Activated CD4-positive, alpha-beta T cell treated with anti-CD3 and anti-CD28 coated beads, Interleukin-10, Interleukin-2, amounts not matched to agents 100 ng/mL and 50 ng/mL, durations not matched to agents 16 hours and 8 hours (primary cell): ENCODE data around the gene ZNF579.
"Not testable (repeated sequence)": the region's sequence is repeated elsewhere in the genome, so short reads cannot be mapped to it uniquely, and the experiment has no call there.

Experiments used
- DNase-seq: peaks from one replicate; pipeline ENCODE4 v3.0.0-alpha.2; 2020

The ZNF579 gene

DNA sequence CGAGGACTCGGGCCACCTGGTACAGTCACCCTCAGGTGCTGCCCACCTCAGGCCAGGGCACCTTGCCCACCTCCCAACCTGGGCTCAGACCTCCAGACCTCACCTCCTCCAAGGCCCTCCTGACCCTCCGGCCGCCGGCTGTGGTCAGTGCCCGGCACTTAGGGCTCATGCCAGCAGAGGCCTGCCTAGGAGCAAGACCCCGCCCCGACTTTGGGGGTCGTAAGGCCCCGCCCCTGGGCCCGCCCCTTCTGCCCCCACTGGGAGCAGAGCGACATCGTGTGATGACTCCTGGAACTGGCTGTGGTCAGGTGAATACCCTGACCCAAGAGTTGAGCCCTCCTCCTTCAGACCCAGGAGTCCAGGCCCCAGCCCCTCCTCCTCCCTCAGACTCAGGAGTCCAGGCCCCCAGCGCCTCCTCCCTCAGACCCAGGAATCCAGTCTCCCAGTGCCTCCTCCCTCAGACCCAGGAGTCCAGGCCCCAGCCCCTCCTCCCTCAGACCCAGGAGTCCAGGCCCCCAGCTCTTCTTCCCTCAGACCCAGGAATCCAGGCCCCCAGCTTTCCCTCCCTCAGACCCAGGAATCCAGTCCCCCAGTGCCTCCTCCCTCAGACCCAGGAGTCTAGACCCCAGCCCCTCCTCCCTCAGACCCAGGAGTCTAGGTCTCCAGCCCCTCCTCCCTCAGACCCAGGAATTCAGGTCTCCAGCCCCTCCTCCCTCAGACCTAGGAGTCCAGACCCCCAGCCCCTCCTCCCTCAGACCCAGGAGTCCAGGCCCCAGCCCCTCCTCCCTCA lies 43.5 kb downstream of the ZNF579 start, which contains the start of gene SBK2:
Gene SBK2 (minus strand): TSS at position 183 of the 790 bp plus-strand sequence. CDS start 839 bp downstream, outside the sequence.
- DNase-seq = no peak

DNA sequence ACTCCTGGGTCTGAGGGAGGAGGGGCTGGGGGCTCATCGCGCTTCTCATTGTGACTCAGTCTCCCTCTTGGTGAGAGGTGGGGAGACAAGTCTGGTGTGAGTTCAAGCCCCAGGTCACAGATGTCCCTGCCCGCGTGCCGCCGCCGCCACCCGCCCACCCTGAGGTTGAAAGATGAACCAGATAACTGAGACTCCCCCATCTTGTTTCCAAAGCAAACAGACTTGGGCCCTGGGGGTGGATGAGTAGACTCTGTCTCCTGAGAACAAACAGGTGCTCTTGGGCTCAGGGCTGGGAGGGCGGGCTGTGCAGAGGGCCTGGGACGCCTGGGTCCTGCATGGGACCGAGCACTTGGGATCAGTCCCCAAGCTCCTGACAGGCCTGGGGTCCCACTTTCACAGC lies 44.3 kb downstream of the ZNF579 start:
- DNase-seq = no peak

DNA sequence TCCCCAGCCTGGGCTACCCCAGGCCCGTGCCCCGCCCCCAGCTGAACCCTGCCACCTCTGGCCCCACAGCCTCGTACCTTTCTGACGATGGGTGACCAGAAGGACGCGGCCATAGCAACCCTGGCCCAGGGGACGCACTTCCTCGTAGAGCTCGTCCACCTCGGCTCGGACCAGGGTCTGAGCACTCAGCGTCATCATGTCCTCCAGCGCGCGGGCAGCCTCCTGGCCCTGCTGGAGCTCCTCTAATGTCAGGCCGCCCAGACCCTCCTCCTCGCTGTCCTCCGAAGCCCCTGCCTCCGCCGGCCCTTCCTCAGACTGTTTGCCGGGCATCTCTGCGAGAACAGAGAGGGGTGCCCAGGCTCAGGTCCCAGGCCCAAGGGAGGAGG lies 44.7 kb downstream of the ZNF579 start:
- no peak for DNase-seq

- no peak for DNase-seq
Measured at GRCh38 chr19:55535173-55535964, 45.3 kb downstream of the ZNF579 start.

DNA sequence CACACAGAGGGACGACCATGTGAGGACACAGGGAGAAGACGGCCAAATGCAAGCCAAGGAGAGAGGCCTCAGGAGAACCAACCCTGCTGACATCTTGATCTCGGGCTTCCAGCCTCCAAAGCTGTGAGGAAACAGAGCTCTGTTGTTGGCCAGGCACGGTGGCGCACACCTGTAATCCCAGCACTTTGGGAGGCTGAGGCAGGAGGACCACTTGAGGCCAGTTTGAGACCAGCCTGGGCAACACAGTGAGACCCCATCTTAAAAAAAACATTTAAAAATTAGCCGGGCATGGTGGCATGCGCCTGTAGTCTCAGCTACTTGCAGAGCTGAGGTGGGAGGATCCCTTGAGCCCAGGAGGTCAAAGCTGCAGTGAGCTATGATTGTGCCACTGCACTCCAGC lies 46.4 kb downstream of the ZNF579 start:
- DNase-seq = not testable (repeated sequence)

- DNase-seq = no peak
Measured at GRCh38 chr19:55530996-55531395, 49.7 kb downstream of the ZNF579 start.

- DNase-seq = no peak
Measured at GRCh38 chr19:55529636-55530234, 50.9 kb downstream of the ZNF579 start.

- DNase-seq = no peak
Measured at GRCh38 chr19:55528030-55528803, 52.4 kb downstream of the ZNF579 start.

GRCh38 chr19:55527197-55528029 lies 53.2 kb downstream of the ZNF579 start:
- DNase-seq = no peak
